T-cell (primary cell): ENCODE measurements around the gene PPP1R37. TPM values are rescaled to one million over a fixed set of nuclear protein-coding genes. Genes with fewer than 3 reads are reported as not detected.

ENCODE experiments used
- ATAC-seq, 4 experiments: fragments of 200-7000 bp in 3 of 4; fragments of 150-1000 bp in 1 of 4; cut with Tn5 transposase; replicated peaks in 1 of 4; 1 replicate in 3 of 4; 2 replicates in 1 of 4; pipeline ENCODE4 v1.10.0; 2021; ENCODE audit warnings: moderate library complexity in 3 of 4, mild to moderate bottlenecking in 2 of 4, moderate number of reproducible peaks in 1 of 4
- CTCF ChIA-PET, 2 donors: fragments of 300-600 bp; sonication (Branson Sonifier 250); formaldehyde crosslinking; loops; one replicate each; lab custom pipeline; 2022; ENCODE audit warnings: antibody characterized with exemption in 2 of 2; lab: Charles Lee
- POLR2A ChIA-PET, 2 donors: fragments of 300-600 bp; sonication (Branson Sonifier 250); formaldehyde crosslinking; loops; one replicate each; lab custom pipeline; 2022; ENCODE audit warnings: antibody characterized with exemption in 2 of 2; lab: Charles Lee
- DNase-seq, 35 experiments: peaks; one replicate each; pipeline versions ENCODE4 v3.0.0 to v3.0.0-alpha.2; 2013 to 2023
- H3K27ac ChIP-seq: one replicate; pipeline ENCODE4 v1.5.1; 2013; ENCODE audit warnings: low read length
- H3K27me3 ChIP-seq, 2 experiments: replicated peaks in 1 of 2; 1 replicate in 1 of 2; 2 replicates in 1 of 2; pipeline versions ENCODE4 v1.6.1 to v1.7.0; 2013; ENCODE audit warnings: low read length in 1 of 2, mixed read lengths in 1 of 2; ENCODE audit not compliant: control insufficient read depth in 2 of 2, insufficient read depth in 2 of 2; ENCODE audit errors: extremely low read depth in 1 of 2
- H3K36me3 ChIP-seq, 2 donors: 1 replicate in 1 of 2; 2 replicates in 1 of 2; pipeline versions ENCODE4 v1.6.1 to v1.7.0; 2013; ENCODE audit warnings: low read length in 1 of 2; ENCODE audit not compliant: control insufficient read depth in 2 of 2, insufficient read depth in 1 of 2; ENCODE audit errors: extremely low read depth in 1 of 2
- H3K4me1 ChIP-seq, 2 experiments: 1 replicate in 1 of 2; 2 replicates in 1 of 2; pipeline versions ENCODE4 v1.6.1 to v1.7.0; 2013; ENCODE audit warnings: low read length in 2 of 2, mixed read lengths in 1 of 2; ENCODE audit not compliant: insufficient read depth in 2 of 2, control insufficient read depth in 1 of 2; ENCODE audit errors: extremely low read depth in 1 of 2
- H3K4me3 ChIP-seq, 2 donors: 1 replicate in 1 of 2; 2 replicates in 1 of 2; pipeline versions ENCODE4 v1.5.1 to v1.7.0; 2013; ENCODE audit warnings: mild to moderate bottlenecking in 2 of 2, low read length in 1 of 2, moderate library complexity in 1 of 2; ENCODE audit not compliant: control insufficient read depth in 1 of 2; ENCODE audit errors: extremely low read depth in 1 of 2
- H3K9me3 ChIP-seq: 2 replicates; pipeline ENCODE4 v1.7.0; 2013
- H3K27ac Mint-ChIP-seq, 2 donors: one replicate each; pipeline ENCODE4 v1.8.0; 2020 to 2021; ENCODE audit warnings: mild to moderate bottlenecking in 2 of 2, mixed read lengths in 2 of 2
- H3K27me3 Mint-ChIP-seq, 2 donors: one replicate each; pipeline ENCODE4 v1.8.0; 2021 to 2022; ENCODE audit warnings: mixed read lengths in 2 of 2
- H3K36me3 Mint-ChIP-seq: one replicate; pipeline ENCODE4 v1.8.0; 2021; ENCODE audit warnings: mixed read lengths
- H3K4me1 Mint-ChIP-seq, 3 donors: one replicate each; pipeline ENCODE4 v1.8.0; 2020 to 2022; ENCODE audit warnings: mixed read lengths in 3 of 3, mild to moderate bottlenecking in 1 of 3
- H3K4me3 Mint-ChIP-seq, 3 donors: one replicate each; pipeline ENCODE4 v1.8.0; 2020 to 2022; ENCODE audit warnings: mild to moderate bottlenecking in 3 of 3, mixed read lengths in 3 of 3, moderate library complexity in 3 of 3
- H3K9me3 Mint-ChIP-seq, 3 donors: one replicate each; pipeline ENCODE4 v1.8.0; 2020 to 2022; ENCODE audit warnings: mixed read lengths in 3 of 3
- WGBS: methylation state at CpG from one replicate; pipeline ENCODE4 v1.1.5; 2013; ENCODE audit warnings: missing lambda C conversion rate; ENCODE audit not compliant: insufficient coverage; 5-methylcytosine and 5-hydroxymethylcytosine counted together
- total RNA-seq, 35 experiments: library from RNA in 6 of 35; stranded (reverse) in 6 of 35; fragments of 120-200 nt in 1 of 35; gene quantifications; one replicate each; pipeline versions ENCODE4 v1.2.1 to v1.2.4 and lab custom pipeline; 2013 to 2026

PPP1R37 gene
- total RNA-seq, 5 donors from 2014 or later (not counting 1 experiment from before 2014, with no cell fraction given), result 17.2 to 35.2 (median 30.4) TPM

DNA sequence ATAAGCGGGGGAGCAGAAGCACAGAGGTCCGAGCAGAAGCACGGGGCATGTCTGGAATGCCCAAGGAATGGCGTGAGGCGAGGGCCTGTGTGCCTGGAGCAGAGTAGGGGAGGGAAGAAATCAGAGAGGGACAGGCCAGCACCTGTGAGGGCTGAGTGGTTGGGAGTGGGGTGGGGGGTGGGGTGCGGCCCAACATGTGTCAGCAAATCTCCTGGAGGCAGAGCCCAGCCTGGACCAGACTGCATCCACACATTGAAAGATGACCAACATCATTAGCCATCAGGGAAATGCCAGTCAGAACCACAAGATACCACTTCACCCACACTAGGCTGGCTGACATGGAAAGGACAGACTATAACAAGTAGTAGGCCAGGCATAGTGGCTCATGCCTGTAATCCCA lies 42.9 kb upstream of the PPP1R37 start:
- 97% methylated on average over 5 of the region's 6 CpGs for WGBS

DNA sequence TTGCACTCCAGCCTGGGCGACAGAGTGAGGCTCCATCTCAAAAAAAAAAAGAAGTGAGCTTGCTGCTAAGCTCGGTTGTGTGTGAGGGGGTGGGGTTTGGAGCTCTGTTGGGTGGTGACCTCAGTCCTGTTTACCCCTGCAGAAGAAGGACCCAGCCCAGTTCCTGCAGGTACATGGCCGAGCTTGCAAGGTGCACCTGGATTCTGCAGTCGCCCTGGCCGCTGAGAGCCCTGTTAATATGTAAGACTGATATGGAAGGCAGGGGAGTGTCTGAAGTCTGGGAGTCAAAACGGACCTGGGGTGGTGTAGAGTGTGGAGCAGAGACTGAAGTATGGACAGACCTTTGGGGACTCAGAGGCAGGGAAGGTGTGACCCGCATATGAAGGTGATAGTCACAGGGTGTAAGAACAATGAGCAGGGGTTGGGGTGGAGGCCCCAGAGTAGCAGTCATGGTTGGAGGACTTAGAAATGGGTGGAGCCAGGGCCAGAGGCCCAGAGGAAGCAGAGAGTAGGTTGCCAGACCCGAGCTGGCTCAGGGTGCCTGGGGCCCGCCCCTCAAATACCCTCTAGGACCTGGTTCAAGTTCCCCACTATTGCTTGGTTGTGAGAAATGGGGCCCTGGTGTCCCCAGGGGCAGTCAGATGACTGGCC lies 40.9 kb upstream of the PPP1R37 start:
- DNase-seq (no peak), ATAC-seq (no peak)
- H3K36me3 ChIP-seq, result peaks cover 27 to 52% of the 10 kb centered on the region in 2 donors
- Mint-ChIP-seq H3K27me3 (no peaks in the 10 kb centered on the region), H3K9me3 (no peaks in the 10 kb centered on the region), H3K36me3 (peaks cover 25% of the 10 kb centered on the region), H3K4me3 (no peak overlapping the region), H3K27ac (peak overlapping the region in 1 of 2 donors; percentile 73), H3K4me1 (peaks cover 19 to 25% (median 23%) of the 10 kb centered on the region in 3 donors)
- no peak overlapping the region for H3K4me3 ChIP-seq
- ChIA-PET CTCF (no interaction called here), POLR2A (no interaction called here)
- WGBS, result 86% methylated on average over 6 of the region's 9 CpGs
- peaks cover under 1 to 6% of the 10 kb centered on the region in 2 experiments for H3K4me1 ChIP-seq
- no peaks in the 10 kb centered on the region for H3K9me3 ChIP-seq
- no peaks in the 10 kb centered on the region for H3K27me3 ChIP-seq
- no peak overlapping the region for H3K27ac ChIP-seq

More for the DNA sequence above, 42.9 kb upstream of the PPP1R37 start:
- Mint-ChIP-seq H3K4me1 (peaks cover 38 to 44% (median 44%) of the 10 kb centered on the region in 3 donors), H3K4me3 (no peak overlapping the region), H3K27ac (peak overlapping the region in 1 of 2 donors; percentile 2), H3K9me3 (no peaks in the 10 kb centered on the region), H3K27me3 (no peaks in the 10 kb centered on the region), H3K36me3 (peaks cover 30% of the 10 kb centered on the region)
- H3K4me1 ChIP-seq, result peaks cover 2 to 16% of the 10 kb centered on the region in 2 experiments
- H3K9me3 ChIP-seq, result no peaks in the 10 kb centered on the region
- H3K36me3 ChIP-seq, result peaks cover 15 to 54% of the 10 kb centered on the region in 2 donors
- H3K27me3 ChIP-seq, result no peaks in the 10 kb centered on the region
- H3K4me3 ChIP-seq, result no peak overlapping the region
- no peak for DNase-seq
- CTCF ChIA-PET, result interaction anchor here in 1 of 2 donors (0.5 kb wide), 1 partner anchor 543 kb away, joined by 5 read pairs; no protein-coding TSS in a partner anchor
- ATAC-seq, result no peak
- H3K27ac ChIP-seq, result no peak overlapping the region
- POLR2A ChIA-PET, result no interaction called here

DNA sequence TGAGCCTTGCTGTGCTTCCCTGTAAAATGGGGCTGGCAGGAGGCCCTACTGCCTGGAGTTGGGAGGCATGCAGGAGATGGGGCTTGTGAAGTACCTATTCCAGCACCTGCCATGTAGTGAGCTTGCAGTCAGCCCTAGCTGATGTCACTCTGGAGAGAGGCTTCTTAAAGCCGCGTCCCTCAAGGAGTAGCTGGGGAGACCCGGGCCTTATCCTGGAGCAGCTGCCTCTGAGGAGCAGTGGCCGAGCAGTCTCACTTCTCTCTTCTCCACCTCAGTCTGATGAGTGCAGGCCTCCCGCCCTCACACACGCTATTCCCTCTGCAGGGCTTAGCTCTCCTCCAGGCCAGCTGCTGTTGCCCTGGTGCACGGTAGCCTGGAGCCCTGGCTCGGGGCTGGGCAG lies 36.1 kb upstream of the PPP1R37 start:
- Mint-ChIP-seq H3K4me1 (peaks cover 5 to 11% (median 9%) of the 10 kb centered on the region in 3 donors), H3K27ac (no peak overlapping the region), H3K36me3 (peaks cover 56% of the 10 kb centered on the region), H3K9me3 (no peaks in the 10 kb centered on the region), H3K27me3 (no peaks in the 10 kb centered on the region), H3K4me3 (no peak overlapping the region)
- H3K9me3 ChIP-seq, result no peaks in the 10 kb centered on the region
- H3K27me3 ChIP-seq, result no peaks in the 10 kb centered on the region
- H3K27ac ChIP-seq, result no peak overlapping the region
- WGBS, result 100% methylated on average over 8 of the region's 8 CpGs
- DNase-seq, result no peak
- CTCF ChIA-PET, result no interaction called here
- POLR2A ChIA-PET, result no interaction called here
- peaks cover 48 to 93% of the 10 kb centered on the region in 2 donors for H3K36me3 ChIP-seq
- no peak for ATAC-seq
- H3K4me3 ChIP-seq, result no peak overlapping the region
- H3K4me1 ChIP-seq, result peaks cover 0 to 7% of the 10 kb centered on the region in 2 experiments

DNA sequence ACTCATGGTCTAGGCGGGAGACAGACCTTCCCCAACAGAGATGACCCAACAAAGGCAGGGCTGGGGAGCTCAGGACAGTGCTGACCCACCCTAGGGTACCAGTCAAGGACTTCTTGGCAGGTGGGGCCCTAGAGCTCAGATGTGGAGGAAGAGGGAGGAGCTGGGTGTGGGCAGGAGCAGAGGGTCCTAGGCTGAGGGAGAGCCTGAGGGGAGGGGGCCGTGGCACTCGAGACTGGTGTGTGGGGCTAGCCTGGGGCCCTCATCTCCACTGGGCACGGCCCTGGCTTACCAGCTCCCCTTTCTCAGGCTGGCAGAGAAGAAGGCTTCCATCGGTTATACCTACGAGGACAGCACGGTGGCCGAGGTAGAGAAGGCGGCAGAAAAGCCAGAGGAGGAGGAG lies 35.5 kb upstream of the PPP1R37 start:
- Histone ChIP-seq H3K27ac (no peak overlapping the region), H3K36me3 (peaks cover 49 to 91% of the 10 kb centered on the region in 2 donors), H3K4me1 (peaks cover 0 to 7% of the 10 kb centered on the region in 2 experiments), H3K4me3 (no peak overlapping the region), H3K9me3 (no peaks in the 10 kb centered on the region), H3K27me3 (no peaks in the 10 kb centered on the region)
- Mint-ChIP-seq H3K4me3 (no peak overlapping the region), H3K27me3 (no peaks in the 10 kb centered on the region), H3K4me1 (peaks cover 4 to 11% (median 5%) of the 10 kb centered on the region in 3 donors), H3K27ac (no peak overlapping the region), H3K36me3 (peaks cover 54% of the 10 kb centered on the region), H3K9me3 (no peaks in the 10 kb centered on the region)
- POLR2A ChIA-PET, result interaction anchor here in 1 of 2 donors (0.6 kb wide), 1 partner anchor 29 kb away, joined by 4 read pairs; no protein-coding TSS in a partner anchor
- no peak for DNase-seq
- ATAC-seq, result no peak
- CTCF ChIA-PET, result no interaction called here
- WGBS, result 97% methylated on average over 5 of the region's 9 CpGs

DNA sequence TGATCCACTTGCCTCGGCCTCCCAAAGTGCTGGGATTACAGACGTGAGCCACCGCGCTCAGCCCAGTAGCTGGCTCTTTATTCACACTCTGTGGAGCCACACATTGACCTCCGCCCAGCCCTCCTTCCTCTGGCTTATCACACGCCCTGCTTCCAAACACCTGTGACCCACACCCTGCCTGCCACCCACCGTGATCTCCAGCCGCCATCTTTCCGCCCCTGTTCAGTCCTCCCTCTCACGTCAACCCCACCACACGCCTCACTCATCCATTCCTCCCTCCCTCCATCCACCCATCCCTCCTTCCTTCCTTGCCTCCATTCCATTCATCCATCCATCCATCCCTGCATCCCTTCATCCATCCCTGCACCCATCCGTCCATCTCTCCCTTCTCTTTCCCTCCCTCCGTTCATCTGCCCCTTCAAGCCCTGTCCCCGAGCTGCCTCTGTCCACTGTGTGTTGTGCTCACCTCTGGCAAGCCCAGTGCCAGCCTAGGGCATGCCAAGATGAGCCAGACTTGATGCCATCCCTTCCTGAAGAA lies 34.3 kb upstream of the PPP1R37 start:
- H3K27me3 ChIP-seq, result no peaks in the 10 kb centered on the region
- peaks cover 0 to 7% of the 10 kb centered on the region in 2 experiments for H3K4me1 ChIP-seq
- no peak for DNase-seq
- peak in 1 of 4 experiments; percentile 10 for ATAC-seq
- no peaks in the 10 kb centered on the region for H3K9me3 ChIP-seq
- H3K27ac ChIP-seq, result no peak overlapping the region
- H3K4me3 ChIP-seq, result no peak overlapping the region
- H3K27me3 Mint-ChIP-seq, result no peaks in the 10 kb centered on the region
- H3K4me3 Mint-ChIP-seq, result no peak overlapping the region
- CTCF ChIA-PET, result interaction anchor here (1.0 to 1.4 kb wide), 4 partner anchors 20 to 213 kb away, joined by 3 to 9 read pairs (median 4); partner anchors contain the start of genes CLASRP (in 1 of the 2) and NECTIN2 (in 1 of the 2)
- POLR2A ChIA-PET, result no interaction called here
- peaks cover 4 to 11% (median 5%) of the 10 kb centered on the region in 3 donors for H3K4me1 Mint-ChIP-seq
- peaks cover 46 to 93% of the 10 kb centered on the region in 2 donors for H3K36me3 ChIP-seq
- H3K36me3 Mint-ChIP-seq, result peaks cover 55% of the 10 kb centered on the region
- WGBS, result 92% methylated on average over 14 of the region's 14 CpGs
- H3K27ac Mint-ChIP-seq, result no peak overlapping the region
- no peaks in the 10 kb centered on the region for H3K9me3 Mint-ChIP-seq

DNA sequence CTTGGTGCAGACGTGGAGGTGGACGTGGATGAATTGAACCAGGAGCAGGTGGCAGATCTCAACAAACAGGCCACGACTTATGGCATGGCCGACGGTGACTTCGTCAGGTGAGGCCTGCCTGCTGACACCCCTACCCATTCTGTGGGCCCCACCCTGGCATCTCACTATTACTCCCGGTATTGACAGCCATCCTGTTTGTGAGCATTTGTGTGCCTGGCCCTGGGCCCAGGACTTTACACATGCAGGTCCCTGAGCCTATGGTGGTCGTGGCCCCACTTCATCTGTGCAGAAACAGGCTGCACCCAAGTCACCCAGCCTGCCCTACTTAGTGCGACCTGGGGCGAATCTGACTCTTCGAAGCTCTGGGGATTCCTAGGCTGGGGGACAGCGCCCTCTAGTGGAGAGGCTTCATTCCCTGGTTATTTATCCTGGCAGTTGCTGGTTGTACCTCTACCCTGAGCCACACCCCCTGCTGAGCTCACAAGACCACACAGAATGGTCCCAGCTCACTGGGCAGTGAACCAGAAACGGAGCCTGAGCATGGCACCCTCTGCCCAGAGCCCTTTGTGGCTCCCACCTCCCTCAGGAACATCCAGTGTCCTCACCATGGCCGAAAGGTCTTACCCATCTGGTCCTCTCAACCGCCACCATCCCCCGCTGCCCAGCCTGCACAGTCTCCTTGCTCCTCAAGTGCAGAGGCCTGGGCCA lies 33.6 kb upstream of the PPP1R37 start:
- H3K27me3 ChIP-seq, result no peaks in the 10 kb centered on the region
- ATAC-seq, result peak; percentile 71 to 89 (median 86)
- POLR2A ChIA-PET, result interaction anchor here in 1 of 2 donors (0.5 kb wide), 1 partner anchor 20 kb away, joined by 3 read pairs; no protein-coding TSS in a partner anchor
- Mint-ChIP-seq H3K4me1 (peaks cover 4 to 11% (median 5%) of the 10 kb centered on the region in 3 donors), H3K36me3 (peaks cover 52% of the 10 kb centered on the region), H3K9me3 (no peaks in the 10 kb centered on the region), H3K27ac (no peak overlapping the region), H3K27me3 (no peaks in the 10 kb centered on the region), H3K4me3 (no peak overlapping the region)
- H3K4me1 ChIP-seq, result peaks cover 0 to 7% of the 10 kb centered on the region in 2 experiments
- H3K27ac ChIP-seq, result no peak overlapping the region
- CTCF ChIA-PET, result interaction anchor here (0.6 to 1.4 kb wide), 10 partner anchors 18 to 336 kb away, joined by 3 to 9 read pairs (median 3); partner anchors contain the start of genes CLASRP (in 1 of the 2) and NECTIN2 (in 1 of the 2)
- WGBS, result 72% methylated on average over 16 of the region's 16 CpGs
- DNase-seq, result peak; percentile 59 to 91 (median 80)
- no peak overlapping the region for H3K4me3 ChIP-seq
- H3K36me3 ChIP-seq, result peaks cover 49 to 89% of the 10 kb centered on the region in 2 donors
- no peaks in the 10 kb centered on the region for H3K9me3 ChIP-seq
